Skin of body (tissue), 2 donors: Measurements from ENCODE around the gene IL17RA. TPM values are rescaled to one million over a fixed set of nuclear protein-coding genes. Genes with fewer than 3 reads are reported as not detected.

Experiments used
- DNase-seq: peaks from one replicate; lab custom pipeline; 2025; lab: John Stamatoyannopoulos, UW
- total RNA-seq: library from RNA; depleted of rRNA; stranded (reverse); fragments of >200 nt; gene quantifications from one replicate; pipeline ENCODE4 v1.2.3, GENCODE V29; 2014

IL17RA gene
- total RNA-seq, 1 donor from 2014 or later = 5.3 TPM

GRCh38 chr22:17083811-17084441, 874 bp upstream of the IL17RA start:
- DNase-seq = no peak

- DNase-seq = no peak
These were observed 729 bp downstream of the IL17RA start for GRCh38 chr22:17085277-17086181.

GRCh38 chr22:17086296-17086695, 1.5 kb downstream of the IL17RA start:
- no peak for DNase-seq

- DNase-seq = no peak
These were observed 2.1 kb downstream of the IL17RA start for GRCh38 chr22:17086788-17087497.

GRCh38 chr22:17087498-17088131, 2.8 kb downstream of the IL17RA start:
- DNase-seq = no peak

GRCh38 chr22:17090550-17090949, 5.8 kb downstream of the IL17RA start:
- DNase-seq = no peak

- no peak for DNase-seq
These were observed 7.1 kb downstream of the IL17RA start for GRCh38 chr22:17091851-17092250.

GRCh38 chr22:17093081-17093480, 8.3 kb downstream of the IL17RA start:
- DNase-seq = no peak

- no peak for DNase-seq
These were observed 10.7 kb downstream of the IL17RA start for GRCh38 chr22:17095538-17095937.

- DNase-seq = no peak
These were observed 11.3 kb downstream of the IL17RA start for GRCh38 chr22:17096071-17096470.

- no peak for DNase-seq
These were observed 12.3 kb downstream of the IL17RA start for GRCh38 chr22:17097062-17097461.

- DNase-seq = no peak
These were observed 12.9 kb downstream of the IL17RA start for GRCh38 chr22:17097701-17098100.

GRCh38 chr22:17098379-17098819, 13.6 kb downstream of the IL17RA start:
- no peak for DNase-seq

GRCh38 chr22:17100621-17101020, 15.8 kb downstream of the IL17RA start:
- DNase-seq = no peak

- DNase-seq = no peak
These were observed 16.9 kb downstream of the IL17RA start for GRCh38 chr22:17101475-17102296.

GRCh38 chr22:17102297-17102667, 17.5 kb downstream of the IL17RA start:
- no peak for DNase-seq

GRCh38 chr22:17103351-17103750, 18.6 kb downstream of the IL17RA start:
- no peak for DNase-seq

- no peak for DNase-seq
These were observed 19.6 kb downstream of the IL17RA start for GRCh38 chr22:17104336-17104935.

GRCh38 chr22:17105143-17106129, 20.6 kb downstream of the IL17RA start:
- no peak for DNase-seq
